K562 (cell line): ENCODE data around the gene HYAL3. TPM values are rescaled to one million over a fixed set of nuclear protein-coding genes. Genes with fewer than 3 reads are reported as not detected.

Source experiments
- ASH1L ChIP-seq: fragments of 450-650 bp; IDR thresholded peaks from 2 replicates; pipeline ENCODE4 v1.6.1; 2018; ENCODE audit warnings: borderline replicate concordance, mild to moderate bottlenecking, low read depth; ENCODE audit not compliant: partially characterized antibody
- FOXK1 ChIP-seq: sonication (generic); formaldehyde crosslinking; IDR thresholded peaks from 2 replicates; pipeline ENCODE4 v1.8.0; 2022; ENCODE audit warnings: missing genetic modification reagents, mild to moderate bottlenecking, borderline replicate concordance
- MEF2A ChIP-seq: IDR thresholded peaks from 2 replicates; pipeline ENCODE4 v1.6.1; 2011; ENCODE audit warnings: low read depth, mild to moderate bottlenecking, low read length, moderate library complexity; ENCODE audit not compliant: control insufficient read depth
- RFX1 ChIP-seq: fragments of 450-650 bp; IDR thresholded peaks from 2 replicates; pipeline ENCODE4 v1.6.1; 2016; ENCODE audit warnings: mild to moderate bottlenecking, moderate library complexity
- RNF2 ChIP-seq: sonication (generic); IDR thresholded peaks from 2 replicates; pipeline ENCODE4 v1.6.1; 2016
- polyA plus RNA-seq, 8 experiments: library from polyadenylated mRNA; depleted of rRNA in 4 of 8; stranded (reverse) in 5 of 8; unstranded in 3 of 8; fragments of >200 nt; fragmentation: Nextera tagmentation in 2 of 8; fragmentation: Illumina TruSeq in 1 of 8; extraction: Ambion mirVana in 2 of 8; extraction: Trizol in 1 of 8; gene quantifications; 2 replicates each; pipeline versions ENCODE4 v1.2.1 to v1.2.3, GENCODE V29; 2011 to 2014; ENCODE audit warnings: inconsistent platforms in 1 of 8, missing spikeins in 1 of 8
- total RNA-seq, 7 experiments: library from RNA; depleted of rRNA in 6 of 7; stranded (reverse); fragments of >200 nt in 6 of 7; fragmentation: Illumina TruSeq in 2 of 7; extraction: Trizol in 2 of 7; gene quantifications; 2 replicates each; pipeline versions ENCODE4 v1.2.1 to v1.2.3, GENCODE V29; 2011 to 2021; ENCODE audit warnings: low replicate concordance in 1 of 7
- TF ChIP-seq, protein P1 (sequence below): fragments of 200-800 bp; sonication (Bioruptor generic); IDR thresholded peaks from 2 replicates; pipeline ENCODE4 v1.6.1; 2016; ENCODE audit warnings: missing genetic modification characterization, missing compliant biosample characterization
- TF ChIP-seq, protein P2 (sequence below): fragments of 450-650 bp; IDR thresholded peaks from 2 replicates; pipeline ENCODE4 v1.7.1; 2018; ENCODE audit warnings: mild to moderate bottlenecking, low read depth; ENCODE audit not compliant: partially characterized antibody
- TF ChIP-seq, protein P3 (sequence below): sonication (generic); formaldehyde crosslinking; IDR thresholded peaks from 2 replicates; pipeline ENCODE4 v1.8.1; 2023; ENCODE audit warnings: mild to moderate bottlenecking, missing genetic modification reagents
- TF ChIP-seq, protein P4 (sequence below): fragments of 250-450 bp; sonication (Bioruptor Pico); IDR thresholded peaks from 2 replicates; pipeline ENCODE4 v1.4.0; 2020; ENCODE audit warnings: mild to moderate bottlenecking

The HYAL3 gene
- total and polyA plus RNA-seq, 9 of the 15 experiments (the other 6 are each of a cell fraction or from before 2014, with no cell fraction given) = 0.38 to 9.1 (median 6.8) TPM

DNA sequence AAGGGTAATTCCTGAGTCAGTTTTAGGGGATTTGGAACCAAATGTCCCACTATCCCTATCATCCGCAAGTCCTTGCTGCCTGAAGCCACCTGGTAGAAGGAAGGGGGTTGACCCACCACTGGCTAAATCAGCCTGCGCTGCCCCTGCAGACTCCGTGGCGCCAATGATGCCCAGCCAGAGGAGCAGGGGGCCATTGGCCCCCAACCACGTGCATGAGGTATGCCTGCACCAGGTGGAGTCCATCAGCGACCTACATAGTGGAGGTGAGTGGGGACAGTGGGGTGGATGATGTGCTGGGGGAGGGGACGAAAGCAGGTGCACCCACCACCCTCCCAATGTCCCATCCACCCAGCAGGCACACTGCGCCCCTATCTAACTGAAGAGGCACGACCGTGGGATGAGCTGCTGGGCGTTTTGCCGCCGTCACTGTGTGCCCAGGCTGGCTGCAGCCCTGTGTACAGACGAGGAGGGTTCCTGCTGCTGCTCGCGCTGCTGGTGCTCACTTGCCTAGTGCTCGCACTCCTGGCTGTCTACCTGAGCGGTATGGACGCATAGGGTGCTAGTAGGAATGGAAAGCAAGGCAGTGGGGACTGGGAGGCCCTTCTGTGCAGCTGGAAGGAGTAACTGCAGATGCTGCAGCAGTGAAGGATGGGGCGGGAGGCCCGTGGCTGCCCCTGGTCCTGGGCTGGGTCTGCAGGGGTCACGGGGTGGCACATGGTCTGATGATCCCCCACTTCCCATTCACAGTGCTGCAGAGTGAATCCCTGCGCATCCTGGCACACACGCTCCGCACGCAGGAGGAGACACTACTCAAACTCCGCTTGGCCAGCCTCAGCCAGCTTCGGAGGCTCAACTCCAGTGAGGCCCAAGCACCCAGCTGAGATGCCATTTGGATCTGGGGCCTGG is 12.6 kb downstream of the HYAL3 start (continued):
- TF ChIP-seq, protein P1, sequence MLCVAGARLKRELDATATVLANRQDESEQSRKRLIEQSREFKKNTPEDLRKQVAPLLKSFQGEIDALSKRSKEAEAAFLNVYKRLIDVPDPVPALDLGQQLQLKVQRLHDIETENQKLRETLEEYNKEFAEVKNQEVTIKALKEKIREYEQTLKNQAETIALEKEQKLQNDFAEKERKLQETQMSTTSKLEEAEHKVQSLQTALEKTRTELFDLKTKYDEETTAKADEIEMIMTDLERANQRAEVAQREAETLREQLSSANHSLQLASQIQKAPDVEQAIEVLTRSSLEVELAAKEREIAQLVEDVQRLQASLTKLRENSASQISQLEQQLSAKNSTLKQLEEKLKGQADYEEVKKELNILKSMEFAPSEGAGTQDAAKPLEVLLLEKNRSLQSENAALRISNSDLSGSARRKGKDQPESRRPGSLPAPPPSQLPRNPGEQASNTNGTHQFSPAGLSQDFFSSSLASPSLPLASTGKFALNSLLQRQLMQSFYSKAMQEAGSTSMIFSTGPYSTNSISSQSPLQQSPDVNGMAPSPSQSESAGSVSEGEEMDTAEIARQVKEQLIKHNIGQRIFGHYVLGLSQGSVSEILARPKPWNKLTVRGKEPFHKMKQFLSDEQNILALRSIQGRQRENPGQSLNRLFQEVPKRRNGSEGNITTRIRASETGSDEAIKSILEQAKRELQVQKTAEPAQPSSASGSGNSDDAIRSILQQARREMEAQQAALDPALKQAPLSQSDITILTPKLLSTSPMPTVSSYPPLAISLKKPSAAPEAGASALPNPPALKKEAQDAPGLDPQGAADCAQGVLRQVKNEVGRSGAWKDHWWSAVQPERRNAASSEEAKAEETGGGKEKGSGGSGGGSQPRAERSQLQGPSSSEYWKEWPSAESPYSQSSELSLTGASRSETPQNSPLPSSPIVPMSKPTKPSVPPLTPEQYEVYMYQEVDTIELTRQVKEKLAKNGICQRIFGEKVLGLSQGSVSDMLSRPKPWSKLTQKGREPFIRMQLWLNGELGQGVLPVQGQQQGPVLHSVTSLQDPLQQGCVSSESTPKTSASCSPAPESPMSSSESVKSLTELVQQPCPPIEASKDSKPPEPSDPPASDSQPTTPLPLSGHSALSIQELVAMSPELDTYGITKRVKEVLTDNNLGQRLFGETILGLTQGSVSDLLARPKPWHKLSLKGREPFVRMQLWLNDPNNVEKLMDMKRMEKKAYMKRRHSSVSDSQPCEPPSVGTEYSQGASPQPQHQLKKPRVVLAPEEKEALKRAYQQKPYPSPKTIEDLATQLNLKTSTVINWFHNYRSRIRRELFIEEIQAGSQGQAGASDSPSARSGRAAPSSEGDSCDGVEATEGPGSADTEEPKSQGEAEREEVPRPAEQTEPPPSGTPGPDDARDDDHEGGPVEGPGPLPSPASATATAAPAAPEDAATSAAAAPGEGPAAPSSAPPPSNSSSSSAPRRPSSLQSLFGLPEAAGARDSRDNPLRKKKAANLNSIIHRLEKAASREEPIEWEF (CRISPR knock-in tag) = no peak
- TF ChIP-seq, protein P2, sequence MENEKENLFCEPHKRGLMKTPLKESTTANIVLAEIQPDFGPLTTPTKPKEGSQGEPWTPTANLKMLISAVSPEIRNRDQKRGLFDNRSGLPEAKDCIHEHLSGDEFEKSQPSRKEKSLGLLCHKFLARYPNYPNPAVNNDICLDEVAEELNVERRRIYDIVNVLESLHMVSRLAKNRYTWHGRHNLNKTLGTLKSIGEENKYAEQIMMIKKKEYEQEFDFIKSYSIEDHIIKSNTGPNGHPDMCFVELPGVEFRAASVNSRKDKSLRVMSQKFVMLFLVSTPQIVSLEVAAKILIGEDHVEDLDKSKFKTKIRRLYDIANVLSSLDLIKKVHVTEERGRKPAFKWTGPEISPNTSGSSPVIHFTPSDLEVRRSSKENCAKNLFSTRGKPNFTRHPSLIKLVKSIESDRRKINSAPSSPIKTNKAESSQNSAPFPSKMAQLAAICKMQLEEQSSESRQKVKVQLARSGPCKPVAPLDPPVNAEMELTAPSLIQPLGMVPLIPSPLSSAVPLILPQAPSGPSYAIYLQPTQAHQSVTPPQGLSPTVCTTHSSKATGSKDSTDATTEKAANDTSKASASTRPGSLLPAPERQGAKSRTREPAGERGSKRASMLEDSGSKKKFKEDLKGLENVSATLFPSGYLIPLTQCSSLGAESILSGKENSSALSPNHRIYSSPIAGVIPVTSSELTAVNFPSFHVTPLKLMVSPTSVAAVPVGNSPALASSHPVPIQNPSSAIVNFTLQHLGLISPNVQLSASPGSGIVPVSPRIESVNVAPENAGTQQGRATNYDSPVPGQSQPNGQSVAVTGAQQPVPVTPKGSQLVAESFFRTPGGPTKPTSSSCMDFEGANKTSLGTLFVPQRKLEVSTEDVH = no peak
- TF ChIP-seq, protein P3, sequence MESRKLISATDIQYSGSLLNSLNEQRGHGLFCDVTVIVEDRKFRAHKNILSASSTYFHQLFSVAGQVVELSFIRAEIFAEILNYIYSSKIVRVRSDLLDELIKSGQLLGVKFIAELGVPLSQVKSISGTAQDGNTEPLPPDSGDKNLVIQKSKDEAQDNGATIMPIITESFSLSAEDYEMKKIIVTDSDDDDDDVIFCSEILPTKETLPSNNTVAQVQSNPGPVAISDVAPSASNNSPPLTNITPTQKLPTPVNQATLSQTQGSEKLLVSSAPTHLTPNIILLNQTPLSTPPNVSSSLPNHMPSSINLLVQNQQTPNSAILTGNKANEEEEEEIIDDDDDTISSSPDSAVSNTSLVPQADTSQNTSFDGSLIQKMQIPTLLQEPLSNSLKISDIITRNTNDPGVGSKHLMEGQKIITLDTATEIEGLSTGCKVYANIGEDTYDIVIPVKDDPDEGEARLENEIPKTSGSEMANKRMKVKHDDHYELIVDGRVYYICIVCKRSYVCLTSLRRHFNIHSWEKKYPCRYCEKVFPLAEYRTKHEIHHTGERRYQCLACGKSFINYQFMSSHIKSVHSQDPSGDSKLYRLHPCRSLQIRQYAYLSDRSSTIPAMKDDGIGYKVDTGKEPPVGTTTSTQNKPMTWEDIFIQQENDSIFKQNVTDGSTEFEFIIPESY (CRISPR knock-in tag) = 0 out of 2 replicates have a peak, but pooled peaks have one; percentile 36
- no peak for TF ChIP-seq RNF2
- no peak for TF ChIP-seq FOXK1 (CRISPR knock-in tag)
- TF ChIP-seq MEF2A = no peak
- TF ChIP-seq, protein P4, sequence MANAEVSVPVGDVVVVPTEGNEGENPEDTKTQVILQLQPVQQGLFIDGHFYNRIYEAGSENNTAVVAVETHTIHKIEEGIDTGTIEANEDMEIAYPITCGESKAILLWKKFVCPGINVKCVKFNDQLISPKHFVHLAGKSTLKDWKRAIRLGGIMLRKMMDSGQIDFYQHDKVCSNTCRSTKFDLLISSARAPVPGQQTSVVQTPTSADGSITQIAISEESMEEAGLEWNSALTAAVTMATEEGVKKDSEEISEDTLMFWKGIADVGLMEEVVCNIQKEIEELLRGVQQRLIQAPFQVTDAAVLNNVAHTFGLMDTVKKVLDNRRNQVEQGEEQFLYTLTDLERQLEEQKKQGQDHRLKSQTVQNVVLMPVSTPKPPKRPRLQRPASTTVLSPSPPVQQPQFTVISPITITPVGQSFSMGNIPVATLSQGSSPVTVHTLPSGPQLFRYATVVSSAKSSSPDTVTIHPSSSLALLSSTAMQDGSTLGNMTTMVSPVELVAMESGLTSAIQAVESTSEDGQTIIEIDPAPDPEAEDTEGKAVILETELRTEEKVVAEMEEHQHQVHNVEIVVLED (CRISPR knock-in tag) = no peak
- TF ChIP-seq RFX1 = no peak
- TF ChIP-seq ASH1L = no peak
